Astrocyte of the cerebellum (primary cell): ENCODE data around the gene TMEM63C.

Source experiments
- DNase-seq: peaks from one replicate; pipeline ENCODE4 v3.0.0-alpha.2; 2011; ENCODE audit warnings: low read depth
- H3K4me3 ChIP-seq: 2 replicates; pipeline ENCODE4 v1.5.1; 2011; ENCODE audit warnings: mild to moderate bottlenecking, low read depth, low read length, moderate library complexity
- CTCF ChIP-seq: IDR thresholded peaks from 2 replicates; pipeline ENCODE4 v1.5.1; 2012; ENCODE audit warnings: low read length, low read depth, moderate library complexity, mild to moderate bottlenecking; ENCODE audit errors: missing control alignments
- in situ Hi-C: cut with HindIII; loops from 2 replicates; pipeline ENCODE4 v1.10.0; 2017; ENCODE audit warnings: low sequenced_read_pairs

Gene TMEM63C

DNA sequence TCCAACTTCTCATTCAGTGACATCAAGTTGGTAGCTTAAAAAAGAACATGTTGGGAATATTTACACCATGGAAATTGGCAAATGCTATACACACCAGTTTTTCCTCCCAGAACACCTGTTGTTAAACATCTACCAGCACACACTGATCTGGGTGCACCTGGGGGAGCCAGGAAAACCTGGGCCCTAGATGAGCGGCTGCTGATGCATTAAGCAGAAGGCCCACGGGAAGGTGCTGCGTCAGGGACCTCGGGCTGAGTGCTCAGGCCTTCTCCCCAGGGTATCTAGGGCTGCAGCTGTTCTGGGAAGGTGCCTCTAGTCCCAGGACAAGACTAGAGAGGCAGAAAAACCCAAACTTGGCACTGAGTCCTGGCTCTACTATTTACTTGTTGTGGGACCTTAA, 92.2 kb downstream of the TMEM63C start:
- H3K4me3 ChIP-seq: no peak overlapping the region
- TF ChIP-seq CTCF: no peak
- no peak for DNase-seq
- in situ Hi-C loops: no loop called here

- in situ Hi-C loops: no loop called here
These were observed 93.5 kb downstream of the TMEM63C start for GRCh38 chr14:77275041-77275580.

DNA sequence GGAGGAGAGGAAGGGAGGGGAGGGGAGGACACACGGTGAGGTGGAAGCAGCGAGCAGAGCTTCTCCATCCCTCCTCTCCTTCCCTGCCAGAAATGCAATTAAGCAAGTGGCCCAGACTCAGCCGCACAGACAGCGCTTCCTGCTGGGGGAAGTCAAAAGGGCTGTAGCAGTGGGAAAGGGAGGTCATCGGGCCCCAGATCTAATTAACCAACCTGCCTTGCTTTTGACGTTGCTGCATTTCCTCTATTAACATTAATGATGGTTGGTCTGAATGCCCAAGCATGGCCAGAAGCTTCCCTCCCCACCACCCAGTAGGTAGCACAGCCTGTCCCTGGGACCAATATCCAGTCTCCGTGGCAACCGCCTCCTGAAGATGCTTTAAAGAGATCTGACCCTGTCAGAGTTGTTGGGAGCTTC, 94.0 kb downstream of the TMEM63C start:
- DNase-seq: no peak
- H3K4me3 ChIP-seq: no peak overlapping the region
- in situ Hi-C loops: no loop called here
- peak; percentile 12 for TF ChIP-seq CTCF

More at GRCh38 chr14:77275041-77275580, 93.5 kb downstream of the TMEM63C start:
- no peak overlapping the region for H3K4me3 ChIP-seq
- no peak for TF ChIP-seq CTCF
- DNase-seq: no peak

DNA sequence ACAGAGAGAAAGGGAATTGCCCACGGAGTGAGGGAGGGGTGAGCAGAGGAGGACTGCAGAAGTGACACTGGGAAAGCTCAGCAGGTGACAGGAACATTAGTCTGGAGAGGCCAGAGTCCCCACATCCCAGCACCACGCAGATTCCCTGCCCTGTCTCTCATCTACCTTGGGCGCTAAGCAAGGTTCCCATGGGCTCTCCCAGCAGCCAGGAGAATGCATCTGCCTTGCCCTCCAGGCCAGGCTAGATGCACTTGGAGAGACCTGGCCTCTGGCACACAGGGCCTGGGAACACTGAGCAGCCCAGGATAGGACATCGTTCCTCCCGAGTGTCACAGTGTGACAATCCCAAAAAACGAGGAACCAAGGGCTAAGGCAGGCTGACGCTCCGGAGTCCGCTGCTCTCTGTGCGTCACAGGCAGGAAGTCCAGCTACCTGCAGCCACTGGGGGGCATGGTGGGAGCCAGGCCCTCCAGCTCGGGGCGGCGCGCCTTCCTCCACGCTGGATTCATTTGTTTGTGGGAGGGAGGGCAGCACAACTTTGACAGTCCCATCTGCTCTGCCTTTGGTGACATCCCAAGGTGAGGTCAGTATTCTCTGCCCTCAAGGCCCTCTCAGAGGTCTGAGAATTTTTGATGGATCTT, 94.8 kb downstream of the TMEM63C start:
- in situ Hi-C loops: no loop called here
- no peak overlapping the region for H3K4me3 ChIP-seq
- no peak for TF ChIP-seq CTCF
- DNase-seq: no peak

- DNase-seq: no peak
- no peak overlapping the region for H3K4me3 ChIP-seq
- TF ChIP-seq CTCF: no peak
- in situ Hi-C loops: no loop called here
These were observed 95.4 kb downstream of the TMEM63C start for GRCh38 chr14:77276959-77277358.

- in situ Hi-C loops: no loop called here
- H3K4me3 ChIP-seq: no peak overlapping the region
- TF ChIP-seq CTCF: no peak
- DNase-seq: no peak
These were observed 97.0 kb downstream of the TMEM63C start for GRCh38 chr14:77278461-77279230.
